Endothelial cell of umbilical vein (primary cell): Measurements from ENCODE around the gene RAD51B. TPM values are rescaled to one million over a fixed set of nuclear protein-coding genes. Genes with fewer than 3 reads are reported as not detected.

Source experiments
- BruUV-seq: library from RNA; stranded (reverse); fragments of 400-500 nt; replicated peaks from 2 replicates; lab custom pipeline; 2021; lab: Mats Ljungman, UMichigan
- CTCF ChIA-PET: fragments of 300-600, 350-600 bp; sonication (Branson Sonifier 250); formaldehyde crosslinking; loops from one replicate; lab custom pipeline; 2021; ENCODE audit warnings: antibody characterized with exemption, inconsistent platforms; lab: Charles Lee
- POLR2A ChIA-PET: fragments of 300-600, 350-600 bp; sonication (Branson Sonifier 250); formaldehyde crosslinking; loops from one replicate; lab custom pipeline; 2021; ENCODE audit warnings: antibody characterized with exemption, inconsistent platforms; lab: Charles Lee
- DNase-seq: peaks from one replicate; pipeline ENCODE4 v3.0.0-alpha.2; 2011; ENCODE audit warnings: low read depth, low spot score
- FAIRE-seq: peaks from 2 replicates; lab custom pipeline; 2011; peaks lifted over from hg19 to GRCh38; lab: Jason Lieb, UNC
- H2AFZ ChIP-seq: 2 replicates; pipeline ENCODE4 v1.6.0; 2012; ENCODE audit warnings: low read depth, low read length, control low read depth, inconsistent platforms
- H3K27ac ChIP-seq: 2 replicates; pipeline ENCODE4 v1.5.1; 2011; ENCODE audit warnings: low read depth, mild to moderate bottlenecking, control low read depth, low read length, moderate library complexity; ENCODE audit not compliant: insufficient read depth
- H3K27me3 ChIP-seq, 2 experiments: 2 replicates each; pipeline versions ENCODE4 v1.6.0 to v1.6.1; 2011; ENCODE audit warnings: low read length in 2 of 2, mixed read lengths in 1 of 2; ENCODE audit not compliant: control insufficient read depth in 2 of 2, insufficient read depth in 2 of 2
- H3K36me3 ChIP-seq, 2 experiments: 2 replicates in 1 of 2; 3 replicates in 1 of 2; pipeline ENCODE4 v1.5.1; 2011; ENCODE audit warnings: low read length in 2 of 2, mild to moderate bottlenecking in 1 of 2, moderate library complexity in 1 of 2; ENCODE audit not compliant: control insufficient read depth in 2 of 2, insufficient read depth in 2 of 2; ENCODE audit errors: extremely low read depth in 1 of 2
- H3K4me1 ChIP-seq: 3 replicates; pipeline ENCODE4 v1.5.1; 2011; ENCODE audit warnings: mild to moderate bottlenecking, low read length; ENCODE audit not compliant: control insufficient read depth, insufficient read depth; ENCODE audit errors: extremely low read depth
- H3K4me2 ChIP-seq: 2 replicates; pipeline ENCODE4 v1.6.1; 2011; ENCODE audit warnings: low read length, control low read depth, mixed read lengths; ENCODE audit not compliant: insufficient read depth
- H3K4me3 ChIP-seq, 3 experiments: fragments of 200-600 bp in 1 of 3; sonication (generic), shearing (Covaris generic) in 1 of 3; replicated peaks in 1 of 3; 2 replicates each; pipeline ENCODE4 v1.5.1; 2011 to 2016; ENCODE audit warnings: control low read depth in 3 of 3, low read length in 3 of 3, mild to moderate bottlenecking in 2 of 3, inconsistent platforms in 1 of 3, low read depth in 1 of 3, moderate library complexity in 1 of 3; ENCODE audit not compliant: insufficient read depth in 1 of 3
- H3K79me2 ChIP-seq: 2 replicates; pipeline ENCODE4 v1.6.0; 2012; ENCODE audit warnings: low read length, inconsistent platforms; ENCODE audit not compliant: control insufficient read depth, insufficient read depth
- H3K9ac ChIP-seq: replicated peaks from 2 replicates; pipeline ENCODE3; 2011; ENCODE audit warnings: low read length, control low read depth; ENCODE audit not compliant: insufficient read depth; ENCODE audit errors: extremely low read depth
- H3K9me1 ChIP-seq: replicated peaks from 3 replicates; pipeline ENCODE4 v1.6.0; 2011; ENCODE audit warnings: mild to moderate bottlenecking, low read length; ENCODE audit not compliant: control insufficient read depth, insufficient read depth; ENCODE audit errors: extremely low read depth
- H3K9me3 ChIP-seq: replicated peaks from 2 replicates; pipeline ENCODE4 v1.5.1; 2012; ENCODE audit warnings: low read length, inconsistent platforms; ENCODE audit not compliant: control insufficient read depth, insufficient read depth
- H4K20me1 ChIP-seq: replicated peaks from 2 replicates; pipeline ENCODE3; 2011; ENCODE audit warnings: mild to moderate bottlenecking, low read length; ENCODE audit not compliant: control insufficient read depth, insufficient read depth; ENCODE audit errors: extremely low read depth
- CTCF ChIP-seq, 2 donors: IDR thresholded peaks; 1 replicate in 1 of 2; 2 replicates in 1 of 2; pipeline ENCODE4 v1.5.1; 2011; ENCODE audit warnings: low read length in 2 of 2, mild to moderate bottlenecking in 2 of 2, moderate library complexity in 2 of 2, control low read depth in 1 of 2, inconsistent platforms in 1 of 2, low read depth in 1 of 2; ENCODE audit not compliant: insufficient read depth in 1 of 2; ENCODE audit errors: extremely low read depth in 1 of 2
- EZH2 ChIP-seq: IDR thresholded peaks from 2 replicates; pipeline ENCODE4 v1.6.1; 2012; ENCODE audit warnings: borderline replicate concordance, low read depth, mild to moderate bottlenecking, moderate library complexity, low read length, inconsistent platforms; ENCODE audit not compliant: severe bottlenecking
- FOS ChIP-seq: IDR thresholded peaks from 2 replicates; pipeline ENCODE4 v1.6.1; 2011; ENCODE audit warnings: mild to moderate bottlenecking, low read length, moderate library complexity, borderline replicate concordance; ENCODE audit not compliant: insufficient read depth
- GATA2 ChIP-seq: IDR thresholded peaks from 2 replicates; pipeline ENCODE4 v1.7.0; 2011; ENCODE audit warnings: low read depth, mild to moderate bottlenecking, moderate library complexity, mixed read lengths, low read length; ENCODE audit not compliant: insufficient read length, insufficient read depth
- JUN ChIP-seq: IDR thresholded peaks from 2 replicates; pipeline ENCODE4 v1.6.1; 2011; ENCODE audit warnings: borderline replicate concordance, low read depth; ENCODE audit not compliant: insufficient read length, insufficient read depth
- MYC ChIP-seq: IDR thresholded peaks from one replicate; pipeline ENCODE4 v1.6.1; 2011; ENCODE audit warnings: mild to moderate bottlenecking, low read depth, low read length
- POLR2A ChIP-seq: IDR thresholded peaks from 2 replicates; pipeline ENCODE4 v1.6.1; 2012; ENCODE audit warnings: low read depth, mild to moderate bottlenecking, control low read depth, low read length
- POLR2AphosphoS5 ChIP-seq: IDR thresholded peaks from 2 replicates; pipeline ENCODE4 v1.6.1; 2012; ENCODE audit warnings: low read depth, mild to moderate bottlenecking, control low read depth, low read length, moderate library complexity; ENCODE audit not compliant: insufficient read depth
- dilution Hi-C: fragments of 300-500 bp; cut with MboI; formaldehyde crosslinking; loops from one replicate; pipeline ENCODE4 v1.15.0; 2019; ENCODE audit warnings: low sequenced_read_pairs; ENCODE audit not compliant: extremely low pct_ligation_motif_present
- intact Hi-C: fragments of 100-400 bp; cut with micrococcal nuclease; formaldehyde crosslinking; loops from one replicate; pipeline ENCODE4 v1.10.0; 2022
- polyA plus RNA-seq, 4 experiments: library from polyadenylated mRNA; depleted of rRNA in 3 of 4; stranded (reverse) in 3 of 4; unstranded in 1 of 4; fragments of >200 nt; gene quantifications; 2 replicates each; pipeline versions ENCODE4 v1.2.1 to v1.2.3, GENCODE V29; 2011 to 2012; ENCODE audit warnings: missing spikeins in 1 of 4
- total RNA-seq: library from RNA; stranded (reverse); gene quantifications from 2 replicates; pipeline ENCODE4 v1.2.3, GENCODE V29; 2021
- TF ChIP-seq, protein P1 (sequence below): IDR thresholded peaks from 2 replicates; pipeline ENCODE4 v1.6.1; 2011; ENCODE audit not compliant: insufficient read depth, insufficient read length

RAD51B gene
- total and polyA plus RNA-seq, 2 donors (not counting 3 experiments of a cell fraction or from before 2014, with no cell fraction given): 3.9 to 19.0 TPM

DNA sequence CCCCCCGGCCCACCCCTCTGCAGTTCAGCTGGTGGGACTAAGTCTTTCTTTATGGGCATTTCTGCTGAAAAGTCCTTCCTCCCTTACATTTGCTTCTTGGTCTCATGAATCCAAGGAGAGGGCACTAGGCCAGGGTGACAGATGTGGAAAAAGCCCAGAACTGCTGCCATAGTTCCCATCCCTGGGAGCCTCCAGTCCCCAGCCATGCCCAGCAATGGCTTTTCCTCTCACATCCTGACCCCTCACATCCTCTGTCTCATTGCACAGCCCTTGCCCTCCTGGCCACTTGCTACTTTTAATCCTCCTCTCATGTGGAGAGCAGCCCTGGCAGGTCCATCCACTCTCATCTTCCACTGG is 850.8 kb downstream of the RAD51B start:
- POLR2A ChIA-PET: no interaction called here
- Histone ChIP-seq H2AFZ (no peak overlapping the region), H3K36me3 (no peaks in the 10 kb centered on the region), H3K9me3 (no peaks in the 10 kb centered on the region), H4K20me1 (no peaks in the 10 kb centered on the region), H3K4me3 (no peak overlapping the region), H3K79me2 (no peaks in the 10 kb centered on the region), H3K9ac (no peak overlapping the region), H3K9me1 (no peaks in the 10 kb centered on the region), H3K4me2 (no peak overlapping the region), H3K27me3 (no peaks in the 10 kb centered on the region), H3K4me1 (peaks cover 17% of the 10 kb centered on the region), H3K27ac (no peak overlapping the region)
- dilution Hi-C loops (no loop called here), intact Hi-C loops (no loop called here)
- BruUV-seq: no TSS peak
- FAIRE-seq: no peak
- TF ChIP-seq EZH2: no peak
- TF ChIP-seq POLR2A: no peak
- TF ChIP-seq FOS: no peak
- no peak for TF ChIP-seq CTCF (IDR thresholded peaks at IDR 0.05; ENCODE audit: extremely low read depth in 1 of 2, insufficient read depth in 1 of 2, low read depth in 1 of 2, low read length in 2 of 2)
- no peak for DNase-seq
- CTCF ChIA-PET: no interaction called here

DNA sequence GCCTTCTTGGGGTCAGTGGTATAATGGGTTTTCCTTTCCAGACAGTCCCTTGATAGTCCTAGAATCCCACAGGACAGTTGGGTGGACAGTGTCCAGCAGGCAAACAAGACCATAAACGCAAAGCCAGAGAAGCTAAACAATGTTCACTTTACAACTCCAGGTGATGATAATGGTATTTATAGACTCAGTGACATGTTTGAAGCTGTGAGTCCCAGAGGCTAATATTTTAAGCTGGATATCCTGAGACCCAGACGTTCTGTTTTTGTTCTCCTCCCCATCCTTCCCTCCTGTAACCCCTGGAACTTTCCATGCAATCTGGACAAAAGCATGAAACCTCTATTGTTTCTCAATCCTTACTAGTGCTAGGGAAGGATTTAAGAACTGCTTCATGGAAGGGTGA is 852.3 kb downstream of the RAD51B start:
- H2AFZ ChIP-seq: no peak overlapping the region
- no peaks in the 10 kb centered on the region for H4K20me1 ChIP-seq
- CTCF ChIA-PET: interaction anchor here (1.2 to 1.3 kb wide), 2 partner anchors 11 to 374 kb away, joined by 3 to 6 read pairs; no protein-coding TSS in a partner anchor
- H3K79me2 ChIP-seq: no peaks in the 10 kb centered on the region
- BruUV-seq: no TSS peak
- intact Hi-C loops: no loop called here
- dilution Hi-C loops: no loop called here
- H3K9me1 ChIP-seq: no peaks in the 10 kb centered on the region
- no peak overlapping the region for H3K27ac ChIP-seq
- no peak overlapping the region for H3K4me2 ChIP-seq
- no peaks in the 10 kb centered on the region for H3K9me3 ChIP-seq
- FAIRE-seq: no peak
- TF ChIP-seq POLR2AphosphoS5 (no peak), JUN (no peak), FOS (no peak), MYC (no peak), GATA2 (no peak), POLR2A (no peak), EZH2 (no peak), CTCF (IDR thresholded peaks at IDR 0.05; ENCODE audit: extremely low read depth in 1 of 2, insufficient read depth in 1 of 2, low read depth in 1 of 2, low read length in 2 of 2) (no peak)
- TF ChIP-seq, protein P1, sequence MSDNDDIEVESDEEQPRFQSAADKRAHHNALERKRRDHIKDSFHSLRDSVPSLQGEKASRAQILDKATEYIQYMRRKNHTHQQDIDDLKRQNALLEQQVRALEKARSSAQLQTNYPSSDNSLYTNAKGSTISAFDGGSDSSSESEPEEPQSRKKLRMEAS: no peak
- H3K4me1 ChIP-seq: peaks cover 14% of the 10 kb centered on the region
- no peaks in the 10 kb centered on the region for H3K27me3 ChIP-seq
- DNase-seq: peak; percentile 61
- H3K36me3 ChIP-seq: no peaks in the 10 kb centered on the region
- POLR2A ChIA-PET: no interaction called here
- no peak overlapping the region for H3K4me3 ChIP-seq
- no peak overlapping the region for H3K9ac ChIP-seq
